Endothelial cell (in vitro differentiated cells): Measurements from ENCODE around the gene LRCH3. TPM values are rescaled to one million over a fixed set of nuclear protein-coding genes. Genes with fewer than 3 reads are reported as not detected.

Experiments
- DNase-seq: peaks from one replicate; pipeline ENCODE4 v3.0.0; 2021; ENCODE audit warnings: low spot score
- H3K27ac Mint-ChIP-seq: one replicate; pipeline ENCODE4 v1.8.0; 2021; ENCODE audit warnings: mixed read lengths, inconsistent platforms; ENCODE audit not compliant: unreplicated experiment
- H3K27me3 Mint-ChIP-seq: one replicate; pipeline ENCODE4 v1.8.0; 2021; ENCODE audit warnings: mild to moderate bottlenecking, moderate library complexity, mixed read lengths, inconsistent platforms; ENCODE audit not compliant: unreplicated experiment
- H3K36me3 Mint-ChIP-seq: one replicate; pipeline ENCODE4 v1.8.0; 2021; ENCODE audit warnings: mild to moderate bottlenecking, low read depth, mixed read lengths, inconsistent platforms; ENCODE audit not compliant: unreplicated experiment
- H3K4me1 Mint-ChIP-seq: one replicate; pipeline ENCODE4 v1.8.0; 2021; ENCODE audit warnings: mild to moderate bottlenecking, mixed read lengths, inconsistent platforms; ENCODE audit not compliant: unreplicated experiment
- H3K4me3 Mint-ChIP-seq: one replicate; pipeline ENCODE4 v1.8.0; 2021; ENCODE audit warnings: mild to moderate bottlenecking, mixed read lengths, inconsistent platforms; ENCODE audit not compliant: unreplicated experiment
- H3K9me3 Mint-ChIP-seq: one replicate; pipeline ENCODE4 v1.8.0; 2021; ENCODE audit warnings: mixed read lengths, inconsistent platforms; ENCODE audit not compliant: unreplicated experiment
- CTCF ChIP-seq: fragments of 200-600 bp; sonication (generic); IDR thresholded peaks from one replicate; pipeline ENCODE4 v1.5.0; 2021; ENCODE audit warnings: antibody characterized with exemption; ENCODE audit not compliant: unreplicated experiment
- total RNA-seq: library from RNA; stranded (reverse); fragmentation: NEBNext Ultra II Directional; extraction: Animal tissue kit (Norgen Biotek cat#: 25700); gene quantifications from one replicate; pipeline ENCODE4 v1.2.1, GENCODE V29; 2021; ENCODE audit not compliant: unreplicated experiment

LRCH3 gene
- total RNA-seq, 1 donor from 2014 or later = 62.2 TPM

DNA sequence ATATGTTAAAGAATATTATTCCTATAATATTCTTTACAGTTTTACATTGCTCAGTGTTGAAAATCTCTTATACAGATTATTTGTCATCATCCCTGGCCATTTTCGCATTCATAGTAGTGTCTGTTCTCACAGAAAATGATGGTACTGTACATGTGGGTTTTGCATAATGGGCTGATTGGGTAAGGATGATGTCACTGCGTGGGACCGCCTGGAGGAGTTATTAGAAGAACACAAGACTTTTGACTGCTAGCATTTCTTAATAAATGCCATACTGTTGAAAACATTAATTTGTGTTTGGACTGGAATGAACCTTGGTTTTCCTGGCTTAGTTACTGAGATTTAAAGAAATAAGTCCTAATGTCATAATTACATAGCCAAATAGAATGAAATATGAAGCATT is 20.3 kb downstream of the LRCH3 start:
- H3K36me3 Mint-ChIP-seq = no peaks in the 10 kb centered on the region
- H3K4me1 Mint-ChIP-seq = no peaks in the 10 kb centered on the region
- H3K9me3 Mint-ChIP-seq = no peaks in the 10 kb centered on the region
- TF ChIP-seq CTCF = no peak
- no peak overlapping the region for H3K4me3 Mint-ChIP-seq
- DNase-seq = no peak
- no peak overlapping the region for H3K27ac Mint-ChIP-seq
- H3K27me3 Mint-ChIP-seq = peaks cover 2% of the 10 kb centered on the region

DNA sequence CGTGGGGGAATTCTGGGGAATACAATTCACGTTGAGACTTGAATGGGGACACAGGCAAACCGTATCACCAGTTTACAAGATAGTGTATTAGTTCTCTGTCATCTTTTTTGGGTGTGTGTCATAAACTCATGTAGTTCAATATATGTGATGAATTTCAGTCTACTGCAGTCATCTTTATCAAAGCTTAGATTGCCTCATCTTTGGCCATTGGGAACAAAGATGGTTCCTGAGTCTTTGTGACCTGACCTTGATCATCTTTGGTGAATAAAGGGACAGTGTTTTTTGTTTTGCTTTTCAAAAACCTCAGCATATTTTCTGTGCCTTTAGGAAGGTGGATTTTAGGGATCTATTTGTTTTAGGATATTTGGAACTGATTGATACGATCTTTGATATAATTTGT is 23.3 kb downstream of the LRCH3 start:
- H3K36me3 Mint-ChIP-seq = no peaks in the 10 kb centered on the region
- TF ChIP-seq CTCF = no peak
- no peak overlapping the region for H3K27ac Mint-ChIP-seq

GRCh38 chr3:197820550-197821335 is 29.7 kb downstream of the LRCH3 start:
- TF ChIP-seq CTCF = no peak
- H3K36me3 Mint-ChIP-seq = peaks cover 23% of the 10 kb centered on the region

More for the DNA sequence above, 23.3 kb downstream of the LRCH3 start:
- DNase-seq = no peak
- no peak overlapping the region for H3K4me3 Mint-ChIP-seq
- H3K27me3 Mint-ChIP-seq = peaks cover 2% of the 10 kb centered on the region
- no peaks in the 10 kb centered on the region for H3K4me1 Mint-ChIP-seq
- no peaks in the 10 kb centered on the region for H3K9me3 Mint-ChIP-seq

GRCh38 chr3:197829397-197830045 is 38.5 kb downstream of the LRCH3 start:
- H3K4me1 Mint-ChIP-seq = no peaks in the 10 kb centered on the region
- peaks cover 23% of the 10 kb centered on the region for H3K36me3 Mint-ChIP-seq
- no peak overlapping the region for H3K4me3 Mint-ChIP-seq
- H3K27ac Mint-ChIP-seq = no peak overlapping the region
- no peak for TF ChIP-seq CTCF
- H3K27me3 Mint-ChIP-seq = no peaks in the 10 kb centered on the region
- no peak for DNase-seq
- no peaks in the 10 kb centered on the region for H3K9me3 Mint-ChIP-seq

More at GRCh38 chr3:197820550-197821335, 29.7 kb downstream of the LRCH3 start:
- no peak for DNase-seq
- Mint-ChIP-seq H3K9me3 (no peaks in the 10 kb centered on the region), H3K4me3 (peak overlapping the region; percentile 19), H3K27ac (no peak overlapping the region), H3K4me1 (peaks cover 3% of the 10 kb centered on the region), H3K27me3 (no peaks in the 10 kb centered on the region)
